ENCODE data around the gene ARPP21.

Gene ARPP21

DNA sequence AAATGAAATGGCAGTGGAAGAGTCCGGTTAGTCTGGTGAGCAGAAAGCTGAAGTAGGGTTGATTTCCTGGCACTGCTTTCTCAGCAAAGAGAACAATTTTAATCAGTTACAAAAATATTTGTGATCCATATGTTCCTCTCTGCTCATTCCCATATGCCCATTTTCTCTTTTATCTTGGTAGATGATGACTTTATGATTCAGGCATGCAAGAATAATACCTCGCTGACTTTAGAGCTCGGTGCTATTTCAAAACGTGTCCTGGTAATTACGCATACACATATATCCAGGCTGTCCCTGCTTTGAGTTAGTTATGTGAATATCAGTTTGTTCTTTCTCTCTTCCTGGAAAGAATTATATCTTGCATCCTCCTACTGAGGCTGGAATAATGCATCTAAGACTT lies 38.5 kb downstream of the ARPP21 start:
- DNase-seq = no peak

DNA sequence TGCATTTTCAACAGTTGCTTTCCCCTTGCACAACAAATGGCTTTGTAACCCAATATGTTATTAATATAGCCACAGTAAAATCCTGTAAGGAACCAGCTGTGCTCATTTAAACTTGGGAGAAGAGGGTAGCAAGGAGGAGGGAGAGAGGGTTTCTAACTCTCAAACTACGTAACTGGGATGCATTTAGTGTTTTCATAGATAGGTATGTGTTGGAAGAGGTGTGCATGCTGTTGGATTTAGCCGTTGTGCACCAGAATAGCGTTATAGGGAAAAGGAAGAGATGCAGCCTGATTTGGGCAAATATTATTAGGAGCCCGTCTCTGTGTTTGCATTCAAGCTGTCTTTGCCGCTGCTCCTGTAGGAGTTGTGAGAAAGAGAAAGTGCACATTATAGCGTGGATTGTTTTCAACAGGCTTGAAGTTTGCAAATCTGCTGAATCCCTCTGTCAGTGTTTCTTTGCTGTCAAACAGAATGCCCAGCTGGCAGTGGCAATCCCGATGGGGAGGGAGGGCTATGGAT lies 39.4 kb downstream of the ARPP21 start:
- no peak for DNase-seq

DNA sequence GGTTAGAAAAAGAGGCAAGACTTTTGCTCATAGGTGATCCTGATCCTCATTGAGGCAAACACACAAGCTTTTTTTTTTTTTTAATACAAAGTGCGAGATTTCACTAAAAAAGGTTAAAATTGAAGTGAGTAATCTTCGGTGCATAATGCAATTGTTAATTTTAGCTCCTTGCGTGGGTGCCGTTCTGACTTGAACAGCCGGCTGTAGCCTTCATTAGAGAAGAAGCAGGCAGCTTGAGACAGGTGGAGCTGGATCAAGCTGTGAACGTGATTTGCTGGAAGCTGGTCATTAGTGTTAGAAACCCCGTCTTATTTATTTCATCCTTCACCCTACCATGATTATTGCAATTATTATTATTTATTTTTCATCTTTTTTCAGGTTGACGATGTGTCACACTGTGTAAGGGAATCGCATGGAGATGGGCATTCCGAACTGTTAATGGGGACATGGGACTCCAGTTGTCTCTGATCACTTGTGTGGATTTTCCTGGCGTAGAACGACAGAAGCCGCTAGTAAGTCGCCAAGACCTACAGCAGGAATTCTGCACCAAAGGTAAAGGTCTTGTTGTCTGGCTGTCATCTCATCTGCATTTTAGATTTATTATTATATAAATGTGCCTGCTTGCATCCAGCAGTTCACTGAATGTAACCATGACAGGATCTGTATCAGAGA lies 40.2 kb downstream of the ARPP21 start:
- no peak for DNase-seq

DNA sequence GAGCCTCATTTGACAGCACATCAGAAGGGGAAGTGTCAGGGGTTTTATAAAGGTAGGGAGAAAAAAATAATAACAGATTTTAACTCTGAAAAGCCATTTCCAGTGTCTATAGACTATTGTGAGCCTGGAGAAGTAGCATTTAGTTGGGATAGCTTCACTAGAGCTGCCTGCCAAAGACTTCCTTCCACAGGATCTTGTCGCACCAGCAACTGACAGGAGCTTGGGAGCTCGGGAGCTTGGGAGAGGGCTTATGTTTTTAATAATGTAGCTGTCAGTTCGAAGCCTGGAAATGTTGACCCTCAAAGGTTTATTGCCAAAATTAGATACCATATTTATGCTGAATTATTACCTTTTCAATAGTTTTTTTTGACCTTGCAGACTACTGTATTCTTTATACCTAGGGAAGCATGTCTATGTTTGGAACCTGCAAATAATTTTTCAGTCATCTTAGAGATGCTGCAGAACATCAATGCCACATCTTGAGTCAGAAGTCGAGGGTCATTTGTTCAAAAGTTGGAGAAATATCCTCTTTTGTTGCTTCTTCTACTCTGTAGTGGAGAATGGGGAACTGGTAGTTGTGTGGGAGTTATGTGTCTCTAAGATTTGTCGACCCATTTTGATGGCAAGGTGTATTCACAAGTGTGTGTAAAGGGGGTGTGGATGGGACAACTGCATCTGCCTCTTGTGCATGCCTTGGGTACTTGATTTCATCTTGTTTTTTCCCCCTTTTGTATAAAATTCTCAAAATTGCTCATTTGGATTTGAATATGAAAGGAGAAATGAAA lies 41.7 kb downstream of the ARPP21 start:
- no peak for DNase-seq

DNA sequence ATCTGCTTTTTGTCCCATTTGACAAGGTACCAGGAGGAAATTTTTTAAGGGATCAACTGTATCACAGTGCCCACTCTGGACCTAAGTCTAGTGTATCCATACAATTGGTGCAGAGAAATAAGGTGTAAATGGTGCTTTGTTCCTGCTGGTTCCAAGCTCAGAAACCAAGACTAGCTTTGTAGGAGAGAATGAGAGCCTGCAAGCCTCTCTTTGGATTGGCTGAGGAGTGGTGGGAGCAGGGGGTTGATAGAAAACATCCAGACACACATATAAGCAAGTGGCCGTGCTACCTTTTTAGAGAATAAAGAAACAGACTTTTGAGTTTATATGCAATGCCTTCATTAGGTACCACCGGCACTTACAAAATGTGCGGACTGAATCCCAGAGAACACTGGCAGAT lies 45.8 kb downstream of the ARPP21 start:
- no peak for DNase-seq

DNA sequence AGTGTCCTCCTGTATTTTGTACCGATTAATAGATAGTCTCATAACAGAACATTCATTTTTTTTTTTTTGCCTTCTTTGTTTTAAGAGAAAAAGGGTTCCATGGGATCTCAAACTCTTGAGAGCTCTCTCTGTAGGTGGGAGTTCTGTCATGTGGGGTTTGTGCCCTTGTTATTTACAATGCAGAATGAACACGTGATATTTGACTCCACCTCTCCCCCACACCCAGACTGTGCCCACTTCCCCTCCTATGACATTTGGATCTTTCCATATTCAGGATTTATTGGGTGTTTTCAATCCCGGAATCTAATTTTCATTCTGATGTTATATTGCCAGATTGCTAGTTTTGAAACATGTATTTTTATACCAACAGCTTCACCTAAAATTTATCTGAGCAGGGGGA lies 49.5 kb downstream of the ARPP21 start:
- DNase-seq = no peak

DNA sequence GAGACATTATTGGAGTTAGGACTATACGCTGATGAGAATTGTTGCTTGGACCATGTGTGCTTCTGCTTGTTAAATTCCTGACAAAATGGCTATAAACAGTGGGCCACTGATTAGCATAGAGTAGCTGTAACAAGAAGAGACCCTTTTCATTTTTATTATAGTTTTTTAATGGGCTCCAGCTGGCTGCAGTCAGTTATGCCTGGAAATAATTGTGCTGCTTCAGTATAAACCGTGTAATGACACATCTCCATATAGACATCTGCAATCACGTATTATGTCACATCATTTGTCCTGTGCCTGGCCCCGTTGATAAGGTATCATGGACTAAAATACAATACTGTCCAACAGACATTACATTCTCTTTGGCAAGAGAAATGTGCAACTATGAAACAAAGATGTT lies 50.9 kb downstream of the ARPP21 start:
- no peak for DNase-seq

DNA sequence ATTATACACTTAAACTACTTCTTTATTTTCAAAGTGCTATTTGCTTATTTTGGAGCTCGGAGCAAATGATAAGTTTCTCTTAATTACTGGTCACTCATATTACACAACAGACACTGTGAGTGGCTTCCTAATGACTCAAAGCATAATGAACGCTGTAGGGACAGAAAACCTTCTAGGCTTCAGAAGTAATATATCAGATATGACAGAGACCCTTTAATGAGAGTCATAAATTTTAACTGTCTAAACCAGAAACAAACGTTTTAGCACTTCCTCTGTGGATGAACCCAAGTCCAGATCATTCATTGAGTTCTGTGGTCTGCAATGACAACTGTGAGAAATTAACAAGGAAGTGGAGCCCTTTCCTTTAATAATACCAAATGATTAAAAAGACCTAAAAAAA lies 66.6 kb downstream of the ARPP21 start:
- no peak for DNase-seq

DNA sequence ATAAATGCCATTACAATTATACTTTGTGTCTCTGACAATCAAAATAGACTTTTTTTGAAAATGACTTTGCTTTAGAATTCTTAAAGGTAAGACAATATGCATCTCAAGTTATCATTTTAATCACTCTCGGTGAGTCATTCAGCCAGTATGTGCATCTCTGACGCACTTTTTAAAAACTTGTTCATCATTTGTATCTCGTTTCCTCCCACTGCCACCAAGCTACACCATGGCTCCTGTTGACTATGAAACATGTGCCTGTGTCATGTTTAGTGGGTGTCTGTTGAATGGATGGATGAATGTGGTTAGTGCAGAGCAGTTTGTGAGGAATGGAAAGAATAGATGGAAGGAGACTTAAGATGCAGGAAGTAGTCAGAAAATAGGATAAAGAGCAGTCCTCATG lies 68.6 kb downstream of the ARPP21 start:
- no peak for DNase-seq

DNA sequence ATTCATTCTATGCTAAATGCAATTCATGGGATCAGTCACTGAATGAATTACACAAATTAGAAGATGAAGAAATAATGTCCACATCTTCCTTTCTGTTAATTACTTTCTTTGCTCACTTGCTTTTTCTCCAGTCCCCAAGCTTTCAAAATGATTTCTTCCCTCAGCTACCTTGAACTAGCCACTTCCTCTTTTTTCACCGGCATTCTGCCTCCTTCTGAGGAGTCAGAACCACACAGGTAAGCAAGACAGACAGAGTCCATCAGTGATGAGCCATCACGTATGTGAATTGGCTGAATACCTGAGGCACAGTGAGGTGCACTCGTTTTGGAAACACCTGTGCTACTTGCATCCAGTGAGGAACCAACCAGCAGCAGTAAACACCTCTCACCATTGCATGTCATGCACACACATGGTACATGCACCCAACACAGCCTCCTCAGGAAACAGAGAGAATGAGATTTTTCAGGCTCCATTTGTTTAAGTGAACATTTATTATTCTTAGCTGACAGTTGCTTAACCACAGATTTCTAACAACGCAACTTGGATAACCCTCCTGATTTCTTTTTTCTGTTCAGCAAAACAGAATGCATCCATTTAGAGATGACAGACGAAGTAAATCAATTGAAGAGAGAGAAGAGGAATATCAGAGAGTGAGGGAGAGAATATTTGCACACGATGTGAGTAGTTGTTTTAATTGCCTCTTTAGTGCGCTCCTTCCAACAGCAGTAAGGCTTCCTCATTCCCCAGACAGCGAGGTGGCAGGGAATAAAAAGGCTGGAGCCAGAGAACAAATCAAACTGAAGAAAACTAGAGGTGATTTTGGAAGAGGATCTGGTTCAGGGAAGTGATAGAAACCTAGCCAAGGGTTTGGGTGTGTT lies 69.3 kb downstream of the ARPP21 start:
- DNase-seq = no peak

DNA sequence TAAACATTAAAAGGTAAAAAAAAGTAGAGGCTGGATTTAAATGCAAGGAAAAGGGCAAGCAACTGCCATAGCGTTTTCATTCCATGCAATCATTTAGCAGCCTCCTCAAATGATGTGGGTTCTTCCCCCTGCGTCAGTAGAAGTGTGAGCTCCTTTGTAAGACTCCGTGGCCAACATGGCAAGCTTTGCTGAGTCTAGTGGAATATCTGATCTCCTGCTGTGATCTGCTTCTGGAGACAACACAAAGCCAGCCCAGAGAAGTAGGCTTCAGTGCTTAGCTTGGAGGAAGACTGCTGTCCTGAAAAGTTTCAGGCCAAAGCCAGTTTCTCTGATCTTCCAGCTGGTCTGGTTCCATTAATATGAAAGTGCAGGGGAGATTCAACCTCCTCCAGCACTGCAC lies 70.4 kb downstream of the ARPP21 start:
- DNase-seq = no peak

DNA sequence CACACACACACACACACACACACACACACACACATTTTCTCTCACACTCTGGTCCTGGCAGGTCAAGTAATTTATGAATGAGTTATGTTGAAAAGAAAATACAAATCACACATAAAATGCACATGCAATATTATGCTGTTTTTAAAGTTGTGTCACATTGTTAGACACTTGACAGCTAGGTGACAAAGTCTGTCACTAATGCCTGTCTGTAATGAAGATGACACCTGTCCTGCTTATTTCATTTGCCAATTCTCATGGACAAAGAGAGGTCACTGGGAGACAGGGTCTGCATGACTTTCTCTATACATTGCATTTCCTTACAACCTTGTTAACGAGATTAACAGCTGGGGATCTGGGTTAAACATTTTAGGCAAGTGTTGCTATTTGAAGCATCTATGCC lies 71.2 kb downstream of the ARPP21 start:
- DNase-seq = no peak

DNA sequence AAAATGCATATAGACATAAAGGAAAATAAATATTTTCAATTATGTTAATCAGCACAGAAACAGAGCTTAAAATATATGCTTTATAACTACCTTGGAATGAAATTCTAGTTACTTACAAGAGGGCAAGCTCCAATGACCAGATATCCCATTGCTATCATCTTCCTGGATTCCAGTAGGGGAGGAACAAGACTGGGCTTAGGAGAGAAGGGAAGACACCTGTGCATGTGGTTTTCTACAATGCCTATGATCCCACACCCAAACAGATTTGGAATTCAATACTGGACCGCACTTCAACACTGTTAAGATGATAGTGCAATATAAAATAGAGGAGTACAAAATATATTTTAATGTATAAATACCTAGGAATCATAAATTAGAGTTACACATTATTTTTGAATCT lies 79.6 kb downstream of the ARPP21 start:
- DNase-seq = no peak

DNA sequence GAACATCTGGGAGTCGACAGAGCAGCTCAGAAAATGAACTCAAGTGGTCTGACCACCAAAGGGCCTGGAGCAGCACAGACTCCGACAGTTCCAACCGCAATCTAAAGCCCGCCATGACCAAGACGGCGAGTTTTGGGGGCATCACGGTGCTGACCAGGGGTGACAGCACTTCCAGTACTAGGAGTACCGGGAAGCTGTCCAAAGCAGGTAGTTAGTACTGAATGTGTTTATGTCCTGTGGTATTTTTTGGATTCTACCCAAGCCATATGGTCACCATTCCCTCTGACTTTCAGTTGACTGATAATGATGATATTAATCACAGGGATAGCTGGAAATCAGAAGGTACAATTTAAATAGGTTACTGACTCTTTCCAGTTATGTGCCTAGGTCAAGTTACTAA lies 82.3 kb downstream of the ARPP21 start:
- DNase-seq = no peak

DNA sequence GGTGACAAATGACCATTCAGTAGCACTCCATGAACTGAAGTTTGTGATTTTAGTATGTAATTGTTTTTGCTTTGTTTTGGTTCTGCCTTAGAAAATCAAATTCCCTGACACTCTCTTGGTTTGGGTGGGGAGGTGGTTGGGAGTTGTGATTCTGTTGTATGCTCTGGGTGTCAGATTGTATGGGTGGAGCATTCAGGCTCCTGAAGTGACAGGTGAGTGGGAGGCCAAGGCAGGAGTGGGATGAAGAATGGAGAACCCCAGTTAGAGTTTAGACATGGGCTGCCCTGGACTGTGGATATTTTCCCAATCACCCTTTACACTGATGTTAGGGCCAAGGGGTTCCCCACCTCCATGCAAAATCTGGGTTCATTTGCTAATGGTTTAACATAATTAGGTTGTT lies 83.6 kb downstream of the ARPP21 start:
- no peak for DNase-seq

DNA sequence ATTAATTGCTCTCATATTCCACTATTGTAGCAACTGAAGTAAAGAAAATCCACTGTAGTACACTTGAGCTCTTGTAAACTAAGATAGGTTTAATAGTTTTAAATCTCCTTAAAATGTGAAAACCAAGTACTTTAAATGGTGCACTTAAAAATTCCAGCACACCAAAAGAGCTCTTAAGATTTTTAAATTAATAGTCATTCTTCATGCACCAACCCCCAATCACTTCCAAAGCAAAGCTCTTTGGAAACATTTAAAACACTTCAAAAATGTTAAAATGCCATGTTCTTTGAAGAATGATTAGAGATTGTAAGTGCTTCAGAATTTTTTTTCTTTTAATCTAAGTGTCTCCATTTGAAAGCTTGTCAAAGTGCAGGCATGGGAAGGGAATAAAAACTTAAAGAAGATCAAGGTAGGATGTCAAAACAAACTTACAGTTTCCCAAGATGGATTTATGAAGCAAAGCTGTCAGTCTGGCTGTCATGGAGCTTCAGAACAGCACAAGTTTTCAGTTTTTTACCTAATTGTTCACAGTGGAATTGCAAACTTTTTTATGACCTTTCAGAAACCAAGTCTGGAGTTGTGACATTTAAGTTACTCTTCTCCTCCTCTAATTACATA lies 84.3 kb downstream of the ARPP21 start:
- no peak for DNase-seq

DNA sequence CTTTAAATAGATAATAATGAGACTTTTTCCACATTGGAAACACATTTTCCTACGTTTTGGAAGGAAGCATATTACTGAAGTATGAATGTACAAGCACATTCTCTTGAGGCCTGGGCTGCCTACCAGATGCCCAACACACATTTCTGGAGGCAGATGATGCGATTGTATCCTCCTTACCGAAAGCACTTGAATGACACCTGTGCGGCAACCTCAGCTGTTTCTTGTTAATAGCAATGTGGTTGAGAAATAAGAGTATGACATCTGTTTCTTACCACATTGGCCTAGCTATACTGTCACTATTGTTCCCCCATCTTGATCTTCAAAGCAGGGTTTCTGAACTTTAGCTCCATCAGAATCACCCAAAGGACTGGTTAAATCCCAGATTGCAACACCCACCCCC lies 84.8 kb downstream of the ARPP21 start:
- no peak for DNase-seq

DNA sequence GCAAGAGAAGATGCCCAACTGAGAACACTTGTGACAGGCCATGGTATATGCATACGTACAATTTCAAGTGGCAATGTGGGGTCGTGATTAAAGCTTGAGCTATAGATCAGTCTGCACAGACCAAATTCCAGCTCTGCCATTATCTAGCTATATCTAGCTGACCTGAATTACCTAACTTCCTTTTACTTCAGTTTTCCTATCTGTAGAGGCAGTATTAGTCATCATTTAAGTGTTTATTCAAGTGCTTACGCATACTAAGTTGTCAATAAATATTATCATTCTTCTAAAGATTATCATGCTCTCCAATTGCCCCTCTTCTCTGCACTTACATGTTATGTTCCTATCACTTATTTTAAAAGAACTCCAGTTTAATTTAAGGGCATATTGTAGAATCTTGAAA lies 87.9 kb downstream of the ARPP21 start:
- DNase-seq = no peak

DNA sequence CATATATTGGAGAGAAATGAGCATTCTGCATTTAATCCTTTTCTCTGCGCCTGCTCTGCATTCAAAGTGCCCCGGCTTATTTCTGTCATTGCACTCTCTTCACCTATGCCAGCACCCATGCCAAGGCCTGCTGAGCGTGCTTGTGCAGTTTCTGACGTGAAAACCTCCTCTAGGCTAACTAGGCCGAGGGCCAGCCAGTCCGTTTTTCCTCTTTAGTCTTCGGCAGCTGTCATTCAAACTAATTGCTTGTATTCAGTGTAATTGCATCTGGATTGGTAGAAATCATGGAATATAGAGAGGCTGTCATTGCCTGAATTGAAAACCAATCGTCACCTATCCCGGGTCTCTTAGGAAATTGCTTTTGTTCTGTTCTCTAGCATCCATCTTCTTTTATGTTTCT lies 94.0 kb downstream of the ARPP21 start:
- no peak for DNase-seq

DNA sequence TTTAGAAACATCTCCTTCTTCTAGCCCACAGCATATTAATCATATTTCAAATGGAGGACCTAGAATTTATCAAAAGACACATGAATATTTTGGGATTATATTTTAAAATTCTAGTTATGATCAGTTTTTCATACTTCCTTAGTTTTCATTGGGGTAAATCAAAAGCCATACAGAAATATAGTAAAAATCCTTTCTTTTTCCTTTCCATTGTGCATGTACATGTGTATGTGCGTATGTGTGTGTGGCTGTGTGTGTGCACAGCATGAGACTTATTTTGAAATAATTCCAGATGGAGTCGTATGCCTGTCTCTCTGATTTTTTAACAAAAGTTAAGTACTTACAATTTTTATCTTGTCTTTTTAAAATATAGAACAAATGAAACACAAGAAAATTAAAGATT lies 94.5 kb downstream of the ARPP21 start:
- no peak for DNase-seq

DNA sequence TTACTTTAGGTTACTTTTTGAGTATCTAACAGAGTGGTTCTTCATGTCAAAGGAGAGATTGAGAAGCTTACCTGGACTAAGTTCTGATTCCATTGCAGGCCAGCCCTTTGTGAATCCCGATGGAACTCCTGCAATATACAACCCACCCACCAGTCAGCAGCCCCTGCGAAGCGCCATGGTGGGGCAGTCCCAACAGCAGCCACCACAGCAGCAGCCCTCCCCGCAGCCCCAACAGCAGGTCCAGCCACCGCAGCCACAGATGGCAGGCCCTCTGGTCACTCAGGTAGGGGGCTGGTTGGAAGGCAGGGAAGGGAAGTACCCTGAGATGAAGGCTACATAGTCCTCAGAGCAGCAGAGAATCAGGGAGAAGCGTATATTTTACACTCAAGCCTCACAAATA lies 97.8 kb downstream of the ARPP21 start:
- no peak for DNase-seq

DNA sequence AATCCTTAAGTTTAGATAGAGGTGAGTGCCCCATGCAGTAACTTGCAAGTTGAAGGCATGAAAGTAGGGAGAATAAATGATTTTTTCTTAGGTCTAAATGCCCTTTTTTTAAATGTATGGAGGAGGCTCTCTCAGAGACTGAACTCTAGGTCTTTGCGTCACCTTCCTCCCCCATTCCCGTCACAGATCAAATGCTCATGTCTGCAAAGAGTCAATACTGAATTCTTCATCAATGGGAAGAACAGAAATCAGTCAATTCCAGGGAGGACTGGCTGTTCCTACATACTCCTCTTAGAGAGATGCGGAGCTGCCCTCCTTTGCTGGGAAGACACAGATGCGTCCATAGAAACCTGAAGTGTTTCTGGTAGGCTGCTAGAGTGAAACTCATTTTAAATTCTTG lies 98.2 kb downstream of the ARPP21 start:
- no peak for DNase-seq
